ENCODE data around the gene HDAC11.
"Not testable (repeated sequence)": the region's sequence is repeated elsewhere in the genome, so short reads cannot be mapped to it uniquely, and the experiment has no call there.

The HDAC11 gene

DNA sequence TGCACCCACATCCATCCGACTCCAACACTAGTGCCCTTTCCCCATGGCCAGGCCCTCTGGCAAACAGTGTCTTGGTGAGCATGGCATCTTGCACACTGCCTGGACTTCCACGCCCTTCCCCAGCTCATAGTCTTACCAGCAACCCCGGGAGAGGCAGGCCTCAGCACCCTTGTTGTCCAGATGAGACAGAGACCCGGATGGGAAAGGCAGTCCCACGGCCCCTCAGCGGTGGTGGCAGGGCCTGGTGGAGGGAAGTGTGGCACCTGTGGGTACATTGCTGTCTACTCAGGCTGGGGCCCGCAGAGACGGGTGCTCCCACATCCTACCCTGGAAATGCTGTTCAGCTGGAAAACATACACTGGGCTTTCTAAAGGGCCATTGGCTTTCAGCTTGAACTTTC is 28.4 kb downstream of the HDAC11 start:
- DNase-seq: no peak

DNA sequence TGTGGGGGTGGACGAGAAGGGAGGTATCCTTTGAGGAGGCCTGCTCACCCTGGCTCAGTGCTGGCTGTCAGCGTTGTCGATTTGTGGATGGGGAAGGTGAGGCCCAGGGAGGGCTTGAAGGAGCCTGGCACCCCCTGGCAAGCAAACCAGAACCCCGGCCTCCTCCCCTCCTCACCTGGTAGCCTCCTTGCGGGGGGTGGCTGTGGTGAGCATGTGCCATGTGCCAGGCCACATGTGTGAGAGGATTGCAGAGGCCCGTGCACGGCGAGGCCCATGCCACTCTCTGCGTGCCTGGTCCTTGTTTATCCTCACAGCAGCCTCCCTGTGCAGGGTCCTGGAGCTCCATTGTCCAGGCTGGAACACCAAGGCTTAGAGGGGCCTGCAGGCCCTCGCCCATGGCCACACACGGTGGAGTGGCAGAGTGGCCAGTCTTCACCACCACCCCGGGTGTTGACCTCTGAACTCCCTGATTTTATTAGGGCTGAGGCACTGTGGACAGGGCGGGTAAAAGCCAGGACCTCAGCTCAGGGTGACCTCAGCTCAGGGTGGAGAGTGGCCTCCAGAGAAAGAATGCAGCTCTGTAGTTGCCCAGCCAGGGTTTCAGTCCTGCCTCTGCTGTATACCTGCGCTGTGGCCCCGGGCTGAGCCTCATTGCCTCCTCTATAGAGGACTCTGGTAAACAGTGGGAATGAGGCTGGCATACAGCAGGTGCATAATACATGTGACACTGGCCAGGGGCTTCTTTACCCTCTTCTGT is 29.1 kb downstream of the HDAC11 start:
- DNase-seq: no peak

DNA sequence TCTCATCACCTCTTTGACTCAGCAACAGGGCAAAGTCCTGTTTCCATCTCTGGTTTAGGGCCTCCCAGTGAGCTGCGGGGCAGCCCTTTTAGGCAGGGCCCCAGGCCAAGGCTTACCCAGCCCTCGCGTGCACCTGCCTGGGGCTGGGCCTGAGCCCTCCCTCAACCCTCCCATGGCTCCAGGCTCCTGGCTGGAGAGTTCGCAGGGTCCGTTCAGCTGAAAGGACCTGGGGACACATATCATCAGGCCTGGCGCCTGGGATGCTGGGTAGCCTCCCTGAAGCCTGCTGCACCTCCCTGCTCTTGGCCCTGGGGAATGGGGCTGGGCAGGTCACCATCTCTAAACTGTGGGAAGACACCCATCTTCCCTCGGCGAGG is 29.7 kb downstream of the HDAC11 start:
- no peak for DNase-seq

DNA sequence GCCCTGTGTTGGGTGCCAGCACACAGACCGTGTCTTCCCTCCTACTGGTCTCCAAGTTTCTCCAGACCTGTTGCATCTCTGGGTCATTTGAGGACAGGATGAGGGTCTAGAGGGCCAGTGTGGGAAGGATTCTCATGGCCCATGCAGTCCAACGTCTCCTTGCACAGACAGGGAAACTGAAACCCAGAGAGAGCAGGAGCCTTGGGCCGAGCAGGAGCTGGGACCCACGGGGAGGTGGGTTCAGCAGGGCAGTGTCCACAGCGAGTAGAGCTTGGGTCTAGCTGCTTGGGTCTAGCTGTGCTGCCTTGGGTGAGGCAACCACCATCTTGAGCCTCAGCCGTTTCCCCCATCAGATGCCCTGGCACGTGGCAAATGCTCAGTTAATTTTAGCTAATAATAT is 32.3 kb downstream of the HDAC11 start:
- no peak for DNase-seq

DNA sequence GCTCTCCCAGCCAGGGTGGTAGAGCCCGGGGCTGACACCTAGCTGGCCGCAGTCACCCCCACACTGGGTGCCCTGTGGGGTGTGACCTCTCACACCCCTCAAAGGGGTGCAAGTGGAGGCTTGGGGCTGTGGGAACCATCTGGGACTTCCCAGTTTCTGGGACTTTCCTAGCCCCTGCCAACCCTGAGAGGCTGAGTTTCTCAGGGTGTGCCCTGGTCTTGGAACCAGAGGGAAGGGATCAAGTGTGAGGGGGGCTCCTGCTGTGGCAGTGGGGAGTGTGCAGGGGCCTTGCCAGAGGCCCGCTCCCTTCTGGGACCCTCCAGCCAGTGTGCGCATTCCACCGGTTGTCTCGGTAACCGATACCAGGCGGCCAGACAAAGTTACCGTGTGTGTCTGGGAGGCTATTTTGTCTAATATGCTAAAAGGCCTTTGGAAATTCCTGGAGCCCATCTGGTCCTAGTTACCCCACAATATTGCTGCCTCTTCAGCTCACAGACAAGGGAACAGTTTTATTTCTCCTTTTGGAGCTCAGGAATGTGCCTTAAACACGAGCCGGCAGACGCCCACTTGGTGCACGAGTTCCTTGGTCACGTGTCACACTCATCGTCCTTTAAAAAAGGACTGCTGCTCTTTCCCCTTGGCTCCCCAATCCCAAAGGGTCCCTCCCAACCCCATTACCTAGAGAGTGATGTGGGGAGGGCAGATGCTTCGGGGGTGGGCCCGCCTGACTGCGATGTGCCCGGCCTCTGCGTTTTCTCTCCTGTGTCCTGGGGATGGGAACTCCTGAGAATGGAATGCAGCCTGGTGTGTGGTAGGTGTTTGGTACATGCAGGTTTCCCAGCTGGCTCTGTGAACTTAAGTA is 33.2 kb downstream of the HDAC11 start:
- DNase-seq: no peak

DNA sequence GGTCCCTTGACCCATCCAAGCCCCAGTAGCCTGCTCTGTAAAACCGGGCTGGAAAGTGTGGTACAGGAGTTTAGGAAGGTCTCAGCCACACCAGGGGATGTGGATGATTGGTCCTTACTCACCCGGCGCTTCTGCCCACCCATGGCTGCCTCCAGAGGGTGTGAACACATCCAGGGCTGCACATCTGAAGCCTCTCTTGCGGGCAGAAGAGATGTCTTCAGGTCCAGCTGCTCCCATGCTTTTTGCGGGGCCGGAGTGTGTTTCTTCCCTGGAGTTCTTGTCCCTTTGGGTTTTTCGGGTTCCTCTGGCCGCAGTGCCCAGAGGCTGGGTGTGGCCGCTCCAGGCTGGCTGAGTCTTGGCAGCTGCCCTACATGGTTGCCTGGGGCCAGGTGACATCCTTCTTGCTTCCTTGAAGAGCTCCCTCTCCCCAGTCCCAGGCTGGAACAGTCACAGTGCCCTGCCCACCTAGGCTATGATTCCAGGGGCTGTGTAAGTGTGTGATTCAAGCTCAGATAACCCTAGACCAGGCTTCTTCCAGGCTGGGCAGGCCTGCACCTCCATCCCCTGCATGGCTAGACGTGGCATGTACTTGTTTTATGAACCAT is 33.9 kb downstream of the HDAC11 start:
- DNase-seq: no peak

DNA sequence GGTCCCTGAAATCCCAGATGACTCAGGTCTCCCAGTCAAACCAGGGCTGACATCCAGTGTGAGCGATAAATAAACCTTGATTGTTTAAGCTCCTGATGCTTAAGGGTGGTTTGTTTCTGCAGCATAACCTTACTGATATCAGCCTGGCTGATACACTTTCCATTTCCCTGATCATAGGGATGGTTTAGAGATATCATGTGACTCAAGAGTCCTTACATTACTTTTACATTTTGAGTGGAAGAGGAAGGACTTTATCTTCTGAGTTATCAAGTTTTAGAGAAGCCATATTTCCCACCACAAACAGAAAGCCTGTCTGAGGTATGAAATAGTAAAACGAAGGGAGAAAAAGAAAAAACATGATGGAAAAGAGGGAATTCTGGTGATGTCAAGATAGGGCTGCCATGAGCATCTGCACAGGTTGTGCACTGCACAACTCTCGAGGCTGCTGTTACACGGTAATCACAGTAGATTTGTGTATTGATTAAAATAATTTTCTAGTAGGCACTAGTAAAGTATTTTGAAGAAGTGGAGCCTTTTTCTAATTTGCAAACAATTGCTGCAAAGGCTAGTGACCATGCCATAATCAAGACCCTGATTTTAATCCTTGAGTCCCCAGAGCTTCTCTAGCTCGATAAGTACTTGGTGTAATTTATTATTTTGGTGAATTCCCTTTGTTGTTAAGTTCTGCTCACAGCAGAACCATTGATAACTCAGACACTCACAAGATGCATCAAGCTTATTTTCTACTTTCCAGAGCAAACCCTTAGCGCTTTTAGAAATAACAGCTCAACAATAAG is 34.7 kb downstream of the HDAC11 start:
- no peak for DNase-seq

DNA sequence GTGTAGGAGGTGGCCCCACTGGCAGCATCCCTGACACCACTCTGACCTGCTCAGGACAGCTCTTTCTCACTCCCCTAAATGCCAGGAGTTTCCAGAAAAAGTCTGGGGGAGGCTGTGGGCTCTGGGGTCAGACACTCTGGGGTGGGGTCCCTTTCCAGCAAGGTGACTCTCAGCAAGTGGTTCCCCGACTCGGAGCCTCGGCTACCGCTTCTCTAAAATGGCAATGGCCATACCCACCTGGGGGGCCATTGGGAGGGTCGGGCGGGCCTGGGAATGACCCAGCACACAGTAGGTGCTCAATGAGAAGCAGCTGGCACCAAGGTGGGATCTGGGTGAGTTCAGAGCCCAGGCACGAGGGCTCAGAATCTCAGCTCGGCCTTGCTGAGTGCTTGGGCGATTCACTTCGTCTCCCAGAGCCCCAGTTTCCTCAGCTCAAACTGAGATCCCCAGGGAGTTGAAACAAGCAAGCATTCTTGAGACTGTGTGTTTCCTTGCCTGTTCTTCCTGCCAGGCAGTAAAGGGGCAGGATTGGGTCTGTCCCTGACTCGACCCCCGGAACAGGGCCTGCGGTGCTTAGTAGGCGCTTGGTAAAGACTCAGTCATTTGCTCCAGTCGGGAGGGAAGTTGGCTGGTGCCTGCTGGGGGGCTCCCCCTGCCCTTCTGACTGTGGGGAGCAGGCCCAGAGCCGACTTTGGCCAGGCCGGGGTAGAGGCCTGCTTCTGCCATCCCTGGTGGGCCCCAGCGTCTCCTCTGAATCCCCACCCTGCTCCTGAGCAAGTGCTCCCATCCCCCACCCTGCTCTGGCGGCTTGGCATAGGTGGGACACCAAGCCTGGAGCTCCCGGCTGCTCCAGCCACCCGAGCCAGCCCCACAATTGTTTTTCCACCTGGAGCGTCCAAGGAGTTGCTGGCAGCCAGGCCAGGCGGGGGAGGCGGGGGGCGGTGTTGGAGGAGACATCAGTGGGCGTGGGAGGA is 36.0 kb downstream of the HDAC11 start:
- DNase-seq: no peak

DNA sequence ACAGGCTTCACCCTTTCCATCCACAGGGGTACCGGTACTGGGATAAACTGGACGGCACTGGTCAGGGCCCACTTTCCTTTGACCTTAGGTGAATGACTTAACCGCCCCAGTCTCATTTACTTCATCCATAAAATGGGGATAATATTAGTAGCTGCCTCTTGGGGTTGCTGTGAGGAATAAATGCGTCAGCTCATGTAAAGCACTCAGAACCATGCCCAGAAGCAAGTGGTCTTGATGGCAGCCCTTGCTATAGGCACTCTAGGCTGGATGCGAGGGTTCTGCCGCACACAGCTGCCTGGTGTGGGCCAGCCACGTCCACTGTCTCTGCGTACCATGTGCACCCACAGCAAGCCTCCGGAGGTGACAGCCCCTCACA is 36.6 kb downstream of the HDAC11 start:
- no peak for DNase-seq

DNA sequence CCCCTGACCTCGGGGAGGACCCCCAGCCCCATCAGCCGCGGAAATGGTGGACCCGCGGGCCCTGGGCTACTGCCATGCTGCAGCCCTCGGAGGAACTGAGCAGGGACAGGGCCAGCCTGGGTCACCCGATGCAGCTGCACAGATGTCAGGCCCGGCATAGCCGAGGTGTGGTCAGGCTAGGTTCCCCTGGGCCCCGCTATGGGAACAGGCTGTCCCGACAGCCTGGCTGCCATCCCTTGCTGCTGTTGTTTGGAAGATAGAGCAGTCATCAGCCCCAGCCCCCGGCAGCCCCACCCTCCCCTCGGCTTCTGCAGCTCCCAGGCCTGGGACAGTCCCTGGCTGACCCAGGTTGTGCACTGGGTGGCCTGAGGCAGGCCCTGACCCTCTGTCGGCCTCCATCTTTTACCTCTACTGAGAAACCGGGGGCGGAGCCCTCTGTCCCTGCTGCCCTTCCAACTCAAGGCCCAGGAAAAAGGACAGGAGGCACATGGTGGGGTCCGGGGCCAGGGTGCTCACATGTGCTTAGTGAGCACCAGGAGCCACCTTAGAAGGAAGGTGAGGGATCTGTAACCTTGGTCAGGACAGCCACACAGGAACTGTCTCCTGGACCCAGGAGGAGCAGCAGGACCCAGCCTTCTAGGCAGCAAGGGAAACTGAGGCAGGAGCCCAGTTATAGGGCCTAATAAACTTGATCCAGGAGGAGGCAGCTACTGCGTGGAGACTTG is 37.3 kb downstream of the HDAC11 start:
- no peak for DNase-seq

DNA sequence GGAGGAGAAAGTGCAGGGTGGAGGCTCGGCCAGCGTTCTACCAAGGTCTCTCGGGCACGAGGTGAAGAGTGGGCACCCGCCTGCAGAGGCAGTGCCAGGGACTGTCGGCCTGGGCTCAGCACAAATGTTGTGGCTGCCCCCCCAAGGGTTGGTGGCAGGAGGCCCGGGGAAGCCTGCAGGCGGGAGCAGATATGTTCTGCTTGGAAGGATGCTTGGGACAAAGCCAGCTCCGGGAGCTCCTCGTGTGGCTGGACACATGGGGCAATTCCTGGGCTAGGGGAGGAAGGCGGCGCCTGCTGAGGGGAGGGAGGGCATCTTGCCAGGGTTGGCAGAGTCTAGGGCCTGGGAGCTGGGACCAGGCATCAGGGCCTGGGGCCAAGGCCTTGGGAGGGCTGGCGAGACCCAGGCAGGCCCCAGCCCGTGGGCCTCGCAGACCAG is 38.4 kb downstream of the HDAC11 start:
- DNase-seq: no peak

DNA sequence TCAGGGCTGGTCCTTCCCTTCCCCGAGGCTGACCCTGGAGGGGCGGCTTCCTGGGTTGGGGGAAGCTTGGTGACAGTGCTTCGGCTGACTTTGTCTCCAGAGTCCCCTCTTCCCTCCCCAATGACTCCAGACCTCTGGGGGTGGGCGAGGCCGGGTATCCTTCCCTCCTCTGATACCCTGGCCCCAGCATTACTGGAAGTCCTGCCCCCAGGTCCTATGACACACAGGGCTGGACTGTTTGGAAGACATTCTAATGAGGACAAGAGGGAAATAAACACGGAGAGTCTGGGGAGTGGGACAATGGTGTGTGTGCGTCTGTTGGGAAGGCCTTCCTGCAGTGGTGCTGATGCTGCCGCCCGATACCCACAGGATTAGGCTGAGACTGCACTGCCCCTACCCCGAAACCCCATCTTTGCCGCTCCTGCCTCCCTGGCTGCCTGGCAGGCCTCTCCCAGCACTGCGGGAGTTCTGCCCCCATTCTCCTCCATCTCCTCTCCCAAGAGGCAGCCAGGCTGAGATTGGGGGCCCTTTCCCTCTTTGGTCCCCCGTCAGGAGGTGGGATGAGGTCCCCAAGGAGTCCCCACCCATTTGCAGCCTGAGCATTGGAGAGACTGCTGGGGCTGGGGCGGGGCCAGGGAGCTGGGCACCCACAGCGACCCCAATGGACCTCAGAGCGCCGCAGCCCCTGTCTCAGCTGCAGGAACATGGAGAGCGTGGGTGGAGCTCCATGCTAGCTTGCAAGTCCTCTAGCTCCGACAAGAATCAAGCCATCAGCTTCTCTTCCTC is 39.1 kb downstream of the HDAC11 start:
- no peak for DNase-seq

DNA sequence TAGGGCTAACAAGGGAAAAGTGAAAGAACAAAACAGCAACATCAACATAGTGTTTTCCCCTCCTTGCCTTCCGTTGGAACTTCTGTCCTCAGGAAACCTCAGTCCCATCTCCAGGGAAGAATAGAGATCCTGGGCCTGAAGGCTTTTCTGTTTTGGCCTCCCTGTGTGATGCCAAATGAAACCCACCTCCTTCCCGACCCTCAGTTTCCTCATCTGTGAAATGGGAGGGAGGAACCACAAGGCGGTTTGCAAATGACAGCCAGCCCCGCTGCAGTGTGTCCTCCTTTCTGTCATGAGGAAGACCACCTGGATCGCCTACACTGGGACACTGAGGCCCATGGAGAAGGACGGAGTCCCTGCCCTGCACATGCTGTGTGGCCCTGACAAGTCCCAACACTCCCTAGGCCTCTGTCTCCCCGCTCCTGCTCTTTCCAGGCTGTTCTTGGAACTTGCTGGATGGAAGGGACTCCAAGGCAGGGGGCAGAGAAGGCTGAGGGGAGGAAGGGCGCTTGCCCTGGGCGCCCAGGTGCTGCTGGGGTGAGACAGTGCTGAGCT is 40.3 kb downstream of the HDAC11 start:
- no peak for DNase-seq

DNA sequence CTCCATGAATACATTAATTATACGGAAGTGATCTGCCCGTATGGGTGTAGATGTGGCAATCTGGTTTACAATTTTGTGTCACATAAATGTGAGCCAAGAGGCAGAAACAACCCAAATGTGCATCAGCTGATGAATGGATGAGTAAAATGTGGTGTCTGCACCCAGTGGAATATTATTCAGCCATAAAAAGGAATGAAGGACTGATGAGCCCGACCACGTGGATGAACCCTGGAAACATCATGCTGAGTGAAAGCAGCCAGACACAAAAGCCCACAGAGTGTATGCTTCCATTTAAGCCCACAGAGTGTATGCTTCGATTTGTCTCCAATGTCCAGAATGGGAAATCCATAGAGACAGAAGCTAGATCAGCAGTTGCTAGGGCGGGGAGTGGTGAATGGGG is 41.2 kb downstream of the HDAC11 start:
- no peak for DNase-seq

DNA sequence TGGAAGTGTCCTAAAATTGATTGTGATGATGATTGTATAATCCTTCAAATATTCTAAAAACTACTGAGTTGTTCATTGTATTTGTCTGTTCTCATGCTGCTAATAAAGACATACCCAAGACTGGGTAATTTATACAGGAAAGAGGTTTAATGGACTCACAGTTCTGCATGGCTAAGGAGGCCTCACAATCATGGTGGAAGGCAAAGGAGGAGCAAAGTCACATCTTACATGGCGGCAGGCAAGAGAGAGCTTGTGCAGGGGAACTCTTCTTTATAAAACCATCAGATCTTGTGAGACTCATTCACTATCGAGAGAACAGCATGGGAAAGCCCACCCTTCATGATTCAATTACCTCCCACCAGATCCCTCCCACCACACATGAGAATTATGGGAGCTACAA is 41.6 kb downstream of the HDAC11 start:
- DNase-seq: not testable (repeated sequence)

DNA sequence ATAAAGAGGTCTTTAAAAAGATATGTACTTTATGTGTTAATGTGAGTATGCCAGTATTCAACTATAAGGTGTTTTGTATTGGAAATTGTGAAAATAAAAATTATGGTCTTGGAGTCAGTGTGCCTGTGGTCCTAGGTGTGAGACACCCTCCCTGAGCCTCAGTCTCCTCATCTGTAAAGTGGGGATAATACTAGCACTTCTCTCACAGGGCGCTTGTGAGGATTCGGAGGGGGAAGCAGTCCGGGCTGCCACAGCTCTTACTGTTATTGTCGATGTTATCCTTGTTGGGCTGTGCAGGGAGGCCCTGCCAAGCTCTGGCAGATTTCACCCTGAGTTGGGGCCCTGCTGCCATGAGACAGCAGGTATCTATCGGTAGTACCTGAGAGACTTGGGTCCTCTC is 42.1 kb downstream of the HDAC11 start:
- no peak for DNase-seq

DNA sequence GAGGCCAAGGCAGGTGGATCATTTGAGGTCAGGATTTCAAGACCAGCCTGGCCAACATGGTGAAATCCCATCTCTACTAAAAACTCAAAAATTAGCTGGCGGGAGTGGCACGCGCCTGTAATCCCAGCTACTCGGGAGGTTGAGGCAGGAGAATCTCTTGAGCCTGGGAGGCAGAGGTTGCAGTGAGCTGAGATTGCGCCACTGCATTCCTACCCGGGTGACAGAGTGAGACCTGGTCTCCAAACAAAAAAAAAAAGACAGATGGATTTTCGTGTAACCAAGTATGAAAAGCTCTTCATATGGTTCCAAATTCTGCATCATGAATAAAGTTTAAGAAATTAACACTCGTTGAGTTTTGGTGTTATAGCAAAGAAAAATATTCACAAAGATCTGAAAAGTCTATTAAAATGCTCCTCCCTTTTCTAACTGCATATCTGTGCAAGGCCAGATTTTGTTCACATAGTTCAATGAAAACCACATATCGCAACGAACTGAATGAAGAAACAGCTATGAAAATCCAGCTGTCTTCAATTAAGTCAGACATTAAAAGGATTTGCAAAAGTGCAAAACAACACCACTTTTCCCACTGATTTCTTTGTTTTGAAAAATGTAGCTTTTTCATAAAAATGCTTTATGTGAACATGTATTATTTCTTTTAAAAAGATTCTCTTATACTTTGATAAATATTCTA is 45.0 kb downstream of the HDAC11 start:
- no peak for DNase-seq

DNA sequence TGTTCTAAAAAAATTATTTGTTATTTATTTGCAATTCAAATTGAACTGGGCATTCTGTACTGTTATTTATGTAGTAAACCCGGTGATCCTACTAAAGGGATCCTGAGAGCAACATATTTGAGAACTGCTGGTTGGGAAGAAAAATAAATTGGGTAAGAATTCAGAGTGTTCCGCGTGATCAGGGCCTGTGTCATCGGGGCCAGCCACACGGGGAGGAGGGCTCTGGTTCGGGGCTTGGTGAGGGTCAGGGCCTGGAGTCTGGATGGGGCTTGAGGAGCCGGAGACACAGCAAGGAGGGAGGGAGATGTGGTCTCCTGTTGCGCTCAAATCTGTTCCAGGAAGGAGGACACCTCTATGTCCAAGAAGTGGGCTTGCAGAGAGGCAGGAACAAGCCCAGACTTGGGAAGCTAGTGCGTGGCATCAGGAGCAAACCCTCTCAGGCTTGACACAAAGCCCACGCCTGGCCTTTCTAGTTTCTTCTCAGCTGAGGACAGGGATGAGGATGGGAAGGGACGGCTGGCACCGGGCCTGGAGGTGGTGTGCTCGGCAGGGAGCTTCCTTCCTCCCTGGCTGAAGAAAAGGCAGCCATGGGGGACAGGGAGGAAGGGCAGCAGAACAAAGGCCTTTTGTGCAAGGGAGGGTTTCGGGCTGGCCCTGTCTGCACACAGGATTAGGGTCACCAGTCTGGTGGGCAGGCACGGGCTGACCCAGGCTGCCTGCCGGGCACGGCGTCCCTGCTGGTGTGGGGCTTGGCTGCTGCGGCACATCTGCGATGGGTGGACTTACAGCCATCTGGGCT is 45.9 kb downstream of the HDAC11 start:
- DNase-seq: no peak

DNA sequence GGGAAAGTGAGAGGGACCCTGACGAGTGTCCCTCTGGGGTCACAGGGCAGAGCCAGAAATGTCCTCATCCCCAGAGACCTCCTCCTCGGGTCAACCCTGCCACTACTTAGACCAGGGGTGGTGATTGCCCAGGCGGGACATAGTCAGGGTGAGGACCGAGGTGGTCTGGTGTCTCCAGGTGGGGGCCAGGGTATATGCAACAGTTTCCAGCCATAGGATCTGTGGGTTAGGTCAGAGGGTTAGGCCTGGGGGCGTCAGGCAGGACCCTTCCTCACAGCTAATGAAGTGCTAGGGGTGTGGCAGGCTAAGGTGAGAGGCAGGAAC is 46.5 kb downstream of the HDAC11 start:
- no peak for DNase-seq
